Choroid plexus epithelial cell (primary cell): Measurements from ENCODE around the gene SLC38A8.
A peak's percentile ranks its signal among the peaks of the same experiment; 100 is the strongest.

Experiments
- DNase-seq: peaks from one replicate; pipeline ENCODE4 v3.0.0-alpha.2; 2010; ENCODE audit warnings: low read depth
- H3K4me3 ChIP-seq: 2 replicates; pipeline ENCODE4 v1.5.1; 2011; ENCODE audit warnings: low read depth, mild to moderate bottlenecking, control low read depth, low read length, moderate library complexity
- CTCF ChIP-seq: conservative IDR thresholded peaks from 2 replicates; pipeline ENCODE4 v1.5.1; 2011; ENCODE audit warnings: low read depth, mild to moderate bottlenecking, control low read depth, inconsistent platforms, low read length, moderate library complexity

SLC38A8 gene

GRCh38 chr16:84015399-84015798 lies 27.2 kb downstream of the SLC38A8 start:
- no peak for DNase-seq
- TF ChIP-seq CTCF: no peak
- no peak overlapping the region for H3K4me3 ChIP-seq

GRCh38 chr16:84014570-84015327 lies 27.8 kb downstream of the SLC38A8 start:
- no peak overlapping the region for H3K4me3 ChIP-seq
- DNase-seq: no peak
- no peak for TF ChIP-seq CTCF

GRCh38 chr16:84013787-84014569 lies 28.6 kb downstream of the SLC38A8 start:
- no peak overlapping the region for H3K4me3 ChIP-seq
- DNase-seq: peak; percentile 70
- no peak for TF ChIP-seq CTCF

- TF ChIP-seq CTCF: no peak
- DNase-seq: no peak
- no peak overlapping the region for H3K4me3 ChIP-seq
Observed at GRCh38 chr16:84009282-84009681, 33.3 kb downstream of the SLC38A8 start.

- no peak for TF ChIP-seq CTCF
- H3K4me3 ChIP-seq: no peak overlapping the region
- no peak for DNase-seq
Observed at GRCh38 chr16:84007965-84008364, 34.6 kb downstream of the SLC38A8 start.

GRCh38 chr16:84007520-84007919 lies 35.1 kb downstream of the SLC38A8 start:
- no peak overlapping the region for H3K4me3 ChIP-seq
- no peak for TF ChIP-seq CTCF
- no peak for DNase-seq

- no peak for TF ChIP-seq CTCF
- DNase-seq: no peak
- no peak overlapping the region for H3K4me3 ChIP-seq
Observed at GRCh38 chr16:84005391-84005790, 37.2 kb downstream of the SLC38A8 start.
